ENCODE measurements around the gene CFAP77.
A peak's percentile ranks its signal among the peaks of the same experiment; 100 is the strongest.

CFAP77 gene

GRCh38 chr9:132488626-132489025, 78.6 kb downstream of the CFAP77 start:
- no peak for DNase-seq (ENCODE audit: low read depth)

- DNase-seq (ENCODE audit: low read depth), result no peak
Measured at GRCh38 chr9:132489536-132489935, 79.5 kb downstream of the CFAP77 start.

DNA sequence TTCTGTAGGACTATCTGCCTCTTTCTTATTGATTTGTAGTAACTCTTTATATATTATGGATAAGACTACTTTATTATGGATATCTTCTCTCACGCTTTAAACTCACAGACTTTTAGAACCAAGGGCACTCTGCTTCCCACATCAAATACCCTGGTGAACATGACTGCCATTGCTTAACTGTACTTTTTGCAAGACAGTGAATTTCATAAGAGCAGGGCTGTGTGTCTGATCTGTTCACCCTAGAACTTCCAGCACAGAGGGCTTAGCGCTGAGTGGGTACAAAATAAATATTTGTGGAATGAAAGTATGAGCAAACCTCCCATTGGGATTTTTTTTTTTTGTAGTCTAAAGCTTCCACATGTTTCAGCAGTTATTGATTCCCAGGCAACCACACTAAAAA, 84.8 kb downstream of the CFAP77 start:
- no peak for DNase-seq (ENCODE audit: low read depth)

DNA sequence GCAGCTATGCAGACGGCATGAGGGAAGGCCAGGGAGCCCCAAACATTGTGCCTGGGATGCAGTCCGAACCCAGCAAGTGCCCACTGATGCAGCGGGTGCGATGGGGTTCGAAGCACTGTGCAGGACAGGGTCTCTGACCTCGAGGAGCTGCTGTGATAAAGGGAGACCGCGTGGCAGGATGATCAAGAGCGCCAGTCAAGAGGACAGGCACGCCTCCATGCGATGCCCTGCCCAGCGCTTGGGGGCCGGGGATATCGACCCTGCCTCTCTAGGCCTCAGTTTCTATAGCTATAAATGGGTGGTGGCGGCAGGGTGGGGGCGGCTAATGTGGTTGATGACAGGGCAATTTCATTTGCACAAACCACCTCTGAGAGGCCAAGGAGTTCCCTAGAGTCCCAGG, 87.7 kb downstream of the CFAP77 start:
- DNase-seq (ENCODE audit: low read depth), result no peak

- DNase-seq (ENCODE audit: low read depth), result no peak
Measured at GRCh38 chr9:132498531-132499210, 88.7 kb downstream of the CFAP77 start.

DNA sequence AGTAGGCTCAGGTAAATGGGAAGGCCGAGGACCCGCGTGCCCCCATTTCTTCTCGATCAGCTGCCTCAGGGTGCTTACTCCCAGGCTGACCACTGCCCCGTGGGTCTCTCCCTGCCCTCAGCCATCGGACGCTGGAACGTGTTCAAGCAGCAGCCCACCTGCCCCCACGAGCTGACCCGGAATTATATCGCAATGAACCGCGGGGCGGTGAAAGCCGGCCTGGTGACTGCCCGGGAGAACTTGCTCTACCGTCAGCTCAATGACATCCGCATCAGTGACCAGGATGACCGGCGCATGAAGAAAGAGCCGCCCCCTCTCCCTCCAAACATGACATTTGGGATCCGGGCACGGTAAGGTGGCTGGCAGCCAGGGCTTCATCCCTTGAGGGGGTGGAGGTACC, 89.2 kb downstream of the CFAP77 start:
- no peak for DNase-seq (ENCODE audit: low read depth)

DNA sequence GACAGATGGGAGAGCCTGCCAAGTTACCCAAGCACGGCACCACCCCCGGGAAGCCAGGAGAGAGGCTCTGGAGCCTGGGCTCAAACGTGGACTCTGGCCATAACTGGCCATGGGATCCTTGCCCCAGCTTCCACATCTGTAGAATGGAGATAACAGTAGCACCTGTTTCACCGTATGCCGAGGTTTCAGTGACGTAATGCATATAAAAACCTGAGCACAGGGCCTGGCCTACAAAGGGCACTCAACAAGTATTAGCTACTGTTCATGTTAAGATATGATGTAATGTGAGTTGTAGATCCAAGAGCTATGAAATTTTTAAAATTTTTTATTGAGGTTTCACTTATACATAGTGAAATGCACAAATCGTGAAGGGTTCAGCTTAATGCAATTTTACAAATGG, 90.2 kb downstream of the CFAP77 start:
- DNase-seq (ENCODE audit: low read depth), result no peak

GRCh38 chr9:132502480-132502879, 92.5 kb downstream of the CFAP77 start:
- no peak for DNase-seq (ENCODE audit: low read depth)

DNA sequence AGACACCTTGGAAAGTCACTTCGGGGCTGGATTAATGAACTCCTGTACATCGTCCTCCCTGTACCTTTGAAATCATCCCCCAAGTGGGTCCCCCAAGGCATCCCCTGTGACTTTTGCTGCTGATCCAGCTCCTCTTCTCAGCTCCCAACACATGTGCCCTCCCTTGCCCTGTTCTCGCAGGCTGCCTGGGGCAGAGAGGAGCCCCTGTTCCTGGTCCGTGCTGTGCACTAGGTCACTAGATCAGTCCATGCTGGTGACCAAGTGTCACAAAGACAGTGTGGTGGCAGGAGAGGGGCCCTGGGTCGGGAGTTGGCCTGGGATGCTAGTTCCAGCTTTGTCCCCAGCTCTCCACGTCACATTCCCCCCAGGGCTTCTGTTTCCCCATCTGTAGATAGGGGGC, 93.1 kb downstream of the CFAP77 start:
- DNase-seq (ENCODE audit: low read depth), result no peak

DNA sequence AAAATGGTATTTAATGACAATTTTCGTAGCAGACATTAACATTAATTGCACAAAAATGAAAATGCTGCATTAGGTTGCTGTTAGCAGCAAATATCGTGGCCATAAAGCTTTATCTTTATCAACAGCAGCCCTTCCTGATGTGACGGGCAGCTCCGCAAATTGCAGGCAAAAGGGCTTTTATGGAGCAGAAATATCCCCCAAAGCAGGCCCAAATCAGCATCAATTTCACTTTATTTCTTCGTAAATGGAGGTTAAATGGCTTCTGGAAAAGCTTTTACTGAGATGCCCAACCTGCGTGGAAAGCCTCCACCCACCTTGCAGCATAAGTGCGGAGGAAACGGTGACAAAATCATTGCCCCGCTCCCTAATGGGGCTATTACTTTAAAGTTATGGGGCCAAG, 94.5 kb downstream of the CFAP77 start:
- no peak for DNase-seq (ENCODE audit: low read depth)

GRCh38 chr9:132505991-132506655, 96.1 kb downstream of the CFAP77 start:
- DNase-seq (ENCODE audit: low read depth), result no peak

GRCh38 chr9:132506977-132507669, 97.1 kb downstream of the CFAP77 start:
- DNase-seq (ENCODE audit: low read depth), result no peak

- peak; percentile 35 for DNase-seq (ENCODE audit: low read depth)
Measured at GRCh38 chr9:132507670-132508469, 97.9 kb downstream of the CFAP77 start.

GRCh38 chr9:132509928-132510874, 100.2 kb downstream of the CFAP77 start:
- no peak for DNase-seq (ENCODE audit: low read depth)

GRCh38 chr9:132511191-132511999, 101.4 kb downstream of the CFAP77 start:
- DNase-seq (ENCODE audit: low read depth), result no peak

DNA sequence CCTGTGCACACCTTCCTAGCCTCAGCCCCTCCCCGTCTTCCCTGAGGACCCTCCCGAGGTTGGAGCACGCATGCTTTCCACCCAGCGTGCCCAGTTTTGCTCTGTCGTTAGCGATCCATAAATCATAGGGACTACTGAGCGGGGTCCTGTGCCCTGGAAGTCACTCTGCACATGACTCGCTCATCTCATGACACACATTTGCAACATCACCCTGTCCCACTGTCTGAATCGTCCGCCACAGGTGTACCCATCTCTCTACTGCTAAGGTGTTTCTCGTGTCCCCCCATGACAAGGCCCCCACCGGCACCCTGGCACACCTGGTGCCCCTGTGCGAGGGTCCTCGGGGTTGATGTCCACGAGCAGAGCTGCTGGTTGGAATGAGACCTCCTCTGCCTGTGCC, 103.4 kb downstream of the CFAP77 start:
- DNase-seq (ENCODE audit: low read depth), result no peak

DNA sequence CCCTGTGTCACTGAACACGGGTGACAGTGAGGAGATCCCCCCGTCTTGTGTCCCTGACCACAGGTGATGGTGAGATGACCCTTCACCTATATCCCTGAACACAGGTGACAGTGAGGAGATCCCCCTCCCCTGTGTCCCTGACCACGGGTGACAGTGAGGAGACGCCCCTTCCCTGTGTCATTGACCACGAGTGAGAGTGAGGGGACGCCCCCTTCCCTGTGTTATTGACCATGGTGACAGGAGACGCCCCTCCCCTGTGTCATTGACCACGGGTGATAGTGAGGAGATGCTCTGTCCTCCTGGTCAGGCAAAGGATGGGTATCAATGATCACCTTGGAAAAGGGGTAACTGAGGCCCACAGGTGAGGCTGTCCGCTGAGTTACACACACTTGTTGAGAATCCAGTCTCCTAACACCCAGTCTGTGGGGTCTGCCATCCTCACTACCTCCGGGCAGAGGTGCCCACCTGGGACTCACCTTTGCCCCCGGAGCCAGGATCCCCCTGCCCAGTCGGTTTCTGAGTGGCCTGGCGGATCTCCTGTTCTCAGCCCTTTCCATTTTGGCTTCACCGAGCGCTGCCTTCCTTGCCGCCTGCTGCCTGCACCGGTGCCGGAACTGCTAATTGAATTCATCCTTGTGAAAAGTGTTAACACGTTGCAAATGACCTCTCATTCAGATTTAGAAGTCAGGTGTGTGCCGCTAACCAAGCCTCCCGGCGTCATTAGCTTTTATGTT, 104.2 kb downstream of the CFAP77 start:
- DNase-seq (ENCODE audit: low read depth), result no peak

DNA sequence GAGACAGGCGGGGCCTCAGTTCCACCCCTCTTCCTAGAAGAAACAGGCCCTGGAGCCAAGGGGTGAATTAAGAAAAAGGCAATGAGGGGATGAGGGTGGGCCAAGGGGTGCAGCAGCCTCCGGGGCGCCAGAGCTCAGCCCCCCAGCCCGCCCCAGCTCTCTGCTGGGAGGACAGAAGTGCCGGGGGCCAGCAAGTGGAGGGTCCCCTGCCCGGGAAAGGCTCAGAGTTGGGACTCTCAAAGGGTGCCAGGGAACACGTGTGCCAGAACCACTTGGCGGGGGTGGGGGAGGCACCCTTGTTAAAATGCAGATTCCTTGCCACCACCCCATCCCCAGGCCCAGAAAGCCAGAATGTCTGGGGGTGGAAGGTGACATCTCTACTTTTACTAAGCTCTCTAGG, 104.8 kb downstream of the CFAP77 start:
- no peak for DNase-seq (ENCODE audit: low read depth)

- DNase-seq (ENCODE audit: low read depth), result no peak
Measured at GRCh38 chr9:132516301-132516700, 106.3 kb downstream of the CFAP77 start.

- DNase-seq (ENCODE audit: low read depth), result no peak
Measured at GRCh38 chr9:132516911-132517310, 106.9 kb downstream of the CFAP77 start.
